HL-60 (cell line): ENCODE data around the gene TBC1D4.

ENCODE experiments used
- CTCF ChIP-seq: IDR thresholded peaks from one replicate; pipeline ENCODE4 v1.5.1; 2011; ENCODE audit warnings: low read length, control low read depth, inconsistent platforms; ENCODE audit not compliant: insufficient read depth
- GABPA ChIP-seq: IDR thresholded peaks from 2 replicates; pipeline ENCODE4 v1.6.1; 2012; ENCODE audit warnings: low read depth
- POLR2AphosphoS5 ChIP-seq: IDR thresholded peaks from 2 replicates; pipeline ENCODE4 v1.6.1; 2012; ENCODE audit warnings: low read depth
- SPI1 ChIP-seq: IDR thresholded peaks from 2 replicates; pipeline ENCODE4 v1.6.1; 2012; ENCODE audit warnings: low read depth, mild to moderate bottlenecking, borderline replicate concordance

- TF ChIP-seq CTCF (no peak), GABPA (no peak), POLR2AphosphoS5 (no peak), SPI1 (no peak)
These were observed 217.4 kb downstream of the TBC1D4 start for GRCh38 chr13:75264611-75265010.
